ENCODE measurements around the gene NAB2.
"Not testable (repeated sequence)": the region's sequence is repeated elsewhere in the genome, so short reads cannot be mapped to it uniquely, and the experiment has no call there.

NAB2 gene

GRCh38 chr12:57112492-57113294, 23.8 kb downstream of the NAB2 start:
- no peak for DNase-seq

- DNase-seq, result no peak
Observed at GRCh38 chr12:57116580-57117281, 27.8 kb downstream of the NAB2 start.

- no peak for DNase-seq
Observed at GRCh38 chr12:57118711-57119271, 29.9 kb downstream of the NAB2 start.

GRCh38 chr12:57119294-57120085, 30.6 kb downstream of the NAB2 start:
- no peak for DNase-seq

GRCh38 chr12:57120718-57121117, 31.8 kb downstream of the NAB2 start:
- DNase-seq, result not testable (repeated sequence)

- no peak for DNase-seq
Observed at GRCh38 chr12:57123813-57124212, 34.9 kb downstream of the NAB2 start.

- peak; percentile 84 for DNase-seq
Observed at GRCh38 chr12:57124261-57124877, 35.5 kb downstream of the NAB2 start.

GRCh38 chr12:57126061-57126460, 37.1 kb downstream of the NAB2 start:
- DNase-seq, result no peak

- DNase-seq, result no peak
Observed at GRCh38 chr12:57126561-57126960, 37.6 kb downstream of the NAB2 start.

GRCh38 chr12:57127101-57127725, 38.3 kb downstream of the NAB2 start:
- peak; percentile 62 for DNase-seq

- peak; percentile 76 for DNase-seq
Observed at GRCh38 chr12:57127726-57128518, 39.0 kb downstream of the NAB2 start, which contains the start of gene LRP1. Gene LRP1 (plus strand): TSS chr12:57128483. CDS start chr12:57128965, 482 bp downstream.

GRCh38 chr12:57128519-57129247, 39.8 kb downstream of the NAB2 start:
- no peak for DNase-seq

- DNase-seq, result no peak
Observed at GRCh38 chr12:57129321-57129842, 40.5 kb downstream of the NAB2 start.

GRCh38 chr12:57129889-57130288, 41.0 kb downstream of the NAB2 start:
- DNase-seq, result no peak

- DNase-seq, result no peak
Observed at GRCh38 chr12:57130941-57131340, 42.0 kb downstream of the NAB2 start.

- DNase-seq, result no peak
Observed at GRCh38 chr12:57131896-57132744, 43.2 kb downstream of the NAB2 start.

- no peak for DNase-seq
Observed at GRCh38 chr12:57133013-57133569, 44.2 kb downstream of the NAB2 start.

- DNase-seq, result no peak
Observed at GRCh38 chr12:57133916-57134315, 45.0 kb downstream of the NAB2 start.

GRCh38 chr12:57134949-57135348, 46.0 kb downstream of the NAB2 start:
- no peak for DNase-seq

Data from activated CD4-positive, alpha-beta T cell treated with anti-CD3 and anti-CD28 coated beads for 48 hours (primary cell).